AML-193 (cell line): ENCODE measurements around the gene ERBB4.
"Not testable (repeated sequence)": the region's sequence is repeated elsewhere in the genome, so short reads cannot be mapped to it uniquely, and the experiment has no call there.

Experiments used
- DNase-seq, 2 experiments: peaks; one replicate each; lab custom pipeline; 2025; lab: John Stamatoyannopoulos, UW

The ERBB4 gene

GRCh38 chr2:212076456-212076855 is 462.1 kb downstream of the ERBB4 start:
- DNase-seq = no peak

GRCh38 chr2:212073360-212073759 is 465.2 kb downstream of the ERBB4 start:
- no peak for DNase-seq

- no peak for DNase-seq
Observed at GRCh38 chr2:212066546-212066945, 472.1 kb downstream of the ERBB4 start.

- no peak for DNase-seq
Observed at GRCh38 chr2:212064318-212064717, 474.3 kb downstream of the ERBB4 start.

GRCh38 chr2:212052412-212053159 is 486.0 kb downstream of the ERBB4 start:
- peak; percentile 44 to 46 for DNase-seq

- no peak for DNase-seq
Observed at GRCh38 chr2:212050871-212051270, 487.7 kb downstream of the ERBB4 start.

GRCh38 chr2:212042562-212042961 is 496.0 kb downstream of the ERBB4 start:
- no peak for DNase-seq

GRCh38 chr2:212037062-212037461 is 501.5 kb downstream of the ERBB4 start:
- no peak for DNase-seq

GRCh38 chr2:212034841-212035585 is 503.6 kb downstream of the ERBB4 start:
- no peak for DNase-seq

- DNase-seq = no peak
Observed at GRCh38 chr2:212033888-212034287, 504.7 kb downstream of the ERBB4 start.

GRCh38 chr2:212032536-212033219 is 505.9 kb downstream of the ERBB4 start:
- peak in 1 of 2 experiments; percentile 4 for DNase-seq

GRCh38 chr2:212032032-212032431 is 506.6 kb downstream of the ERBB4 start:
- no peak for DNase-seq

- no peak for DNase-seq
Observed at GRCh38 chr2:212030709-212031108, 507.9 kb downstream of the ERBB4 start.

GRCh38 chr2:212028798-212029394 is 509.7 kb downstream of the ERBB4 start:
- DNase-seq = no peak

- no peak for DNase-seq
Observed at GRCh38 chr2:212027681-212028628, 510.6 kb downstream of the ERBB4 start.

GRCh38 chr2:212024040-212024439 is 514.6 kb downstream of the ERBB4 start:
- DNase-seq = no peak

- no peak for DNase-seq
Observed at GRCh38 chr2:212022966-212023365, 515.6 kb downstream of the ERBB4 start.

GRCh38 chr2:212021947-212022346 is 516.7 kb downstream of the ERBB4 start:
- DNase-seq = no peak

- DNase-seq = no peak
Observed at GRCh38 chr2:212015588-212015987, 523.0 kb downstream of the ERBB4 start.

- no peak for DNase-seq
Observed at GRCh38 chr2:212013626-212014025, 525.0 kb downstream of the ERBB4 start.

GRCh38 chr2:212010305-212010704 is 528.3 kb downstream of the ERBB4 start:
- DNase-seq = not testable (repeated sequence)
